Central memory CD4-positive, alpha-beta T cell (primary cell): ENCODE results near the gene ILF3.

Source experiments
- DNase-seq: peaks from one replicate; pipeline ENCODE4 v3.0.0; 2022

Gene ILF3

GRCh38 chr19:10679743-10680142 is 25.6 kb downstream of the ILF3 start:
- DNase-seq: no peak

DNA sequence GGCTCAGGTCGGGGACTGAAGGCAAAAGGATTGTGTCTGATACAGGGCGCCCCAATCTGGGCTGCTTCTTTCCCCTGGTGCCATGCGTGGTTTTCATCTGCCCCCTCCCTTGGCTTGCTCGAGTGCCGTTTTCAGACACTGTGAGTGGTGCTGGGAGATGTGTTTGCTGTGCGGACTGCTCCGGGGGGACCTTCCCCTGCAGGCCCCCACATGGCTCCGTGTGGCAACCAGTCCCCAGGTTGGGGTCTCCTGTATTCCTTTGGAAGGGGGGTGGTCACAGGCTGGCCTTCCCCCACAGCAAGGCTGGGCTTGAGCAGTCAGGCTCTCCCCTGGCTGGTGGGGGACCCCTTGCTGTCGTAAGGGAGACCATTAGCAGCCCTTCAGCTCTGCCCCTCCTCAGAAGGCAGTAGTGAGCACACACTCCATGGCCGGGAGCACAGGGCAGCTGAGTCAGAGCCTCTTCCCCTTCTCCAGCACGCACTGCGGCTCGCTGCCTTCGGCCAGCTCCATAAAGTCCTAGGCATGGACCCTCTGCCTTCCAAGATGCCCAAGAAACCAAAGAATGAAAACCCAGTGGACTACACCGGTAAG is 26.5 kb downstream of the ILF3 start:
- DNase-seq: no peak

- DNase-seq: no peak
Measured at GRCh38 chr19:10681658-10682057, 27.5 kb downstream of the ILF3 start.

- DNase-seq: no peak
Measured at GRCh38 chr19:10682397-10683063, 28.4 kb downstream of the ILF3 start.

GRCh38 chr19:10683064-10683426 is 28.9 kb downstream of the ILF3 start:
- DNase-seq: no peak

DNA sequence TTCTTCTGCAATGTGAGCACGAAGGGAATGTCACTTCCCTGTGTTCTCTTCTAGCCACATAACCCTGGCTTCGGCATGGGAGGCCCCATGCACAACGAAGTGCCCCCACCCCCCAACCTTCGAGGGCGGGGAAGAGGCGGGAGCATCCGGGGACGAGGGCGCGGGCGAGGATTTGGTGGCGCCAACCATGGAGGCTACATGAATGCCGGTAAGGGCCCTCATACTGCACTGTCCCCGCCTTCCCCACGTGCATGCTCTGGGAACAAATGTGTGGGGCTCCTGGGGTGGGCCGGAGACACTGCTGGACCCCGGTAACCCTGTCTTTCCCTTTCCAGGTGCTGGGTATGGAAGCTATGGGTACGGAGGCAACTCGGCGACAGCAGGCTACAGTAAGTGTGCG is 29.4 kb downstream of the ILF3 start:
- no peak for DNase-seq

DNA sequence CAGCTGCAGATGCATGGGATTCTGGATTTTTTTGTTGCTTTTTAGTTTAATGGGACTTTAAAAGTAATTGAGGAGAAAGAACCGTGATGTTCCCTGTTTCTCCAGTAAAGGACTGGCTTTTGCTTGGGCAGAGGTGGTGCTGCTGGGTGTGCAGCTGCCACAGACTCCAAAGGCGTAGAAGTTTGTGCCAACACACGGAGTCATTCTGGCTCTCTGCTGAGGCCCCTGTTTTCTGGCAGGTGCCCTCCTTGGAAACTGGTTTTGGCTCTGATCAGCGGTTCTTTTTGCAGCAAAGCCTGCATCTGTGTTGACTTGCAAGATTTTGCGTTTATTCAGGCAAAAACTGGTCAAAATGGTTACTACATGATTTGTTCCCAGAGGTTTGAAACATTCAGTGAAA is 31.1 kb downstream of the ILF3 start:
- no peak for DNase-seq

DNA sequence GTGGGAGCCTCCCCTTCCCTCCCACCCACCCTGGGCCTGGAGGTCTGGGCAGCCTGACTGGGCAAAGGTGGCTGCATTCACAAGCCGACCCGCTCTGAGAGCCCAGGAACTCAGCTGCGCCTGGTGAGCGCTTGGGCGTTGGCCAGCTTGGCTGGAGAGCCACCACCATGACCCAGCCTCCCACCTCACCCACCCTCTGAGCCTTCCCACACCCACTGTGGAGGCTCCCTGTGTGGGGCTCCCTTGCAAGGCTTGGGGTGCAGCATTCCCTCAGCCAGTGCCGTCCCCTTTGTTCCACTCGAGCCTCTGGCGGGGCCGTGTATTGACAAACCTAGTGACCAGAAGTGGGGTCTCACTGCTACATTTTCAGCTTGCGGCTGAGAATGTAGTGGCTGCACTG is 32.0 kb downstream of the ILF3 start:
- no peak for DNase-seq

- DNase-seq: no peak
Measured at GRCh38 chr19:10686661-10687517, 32.7 kb downstream of the ILF3 start.

DNA sequence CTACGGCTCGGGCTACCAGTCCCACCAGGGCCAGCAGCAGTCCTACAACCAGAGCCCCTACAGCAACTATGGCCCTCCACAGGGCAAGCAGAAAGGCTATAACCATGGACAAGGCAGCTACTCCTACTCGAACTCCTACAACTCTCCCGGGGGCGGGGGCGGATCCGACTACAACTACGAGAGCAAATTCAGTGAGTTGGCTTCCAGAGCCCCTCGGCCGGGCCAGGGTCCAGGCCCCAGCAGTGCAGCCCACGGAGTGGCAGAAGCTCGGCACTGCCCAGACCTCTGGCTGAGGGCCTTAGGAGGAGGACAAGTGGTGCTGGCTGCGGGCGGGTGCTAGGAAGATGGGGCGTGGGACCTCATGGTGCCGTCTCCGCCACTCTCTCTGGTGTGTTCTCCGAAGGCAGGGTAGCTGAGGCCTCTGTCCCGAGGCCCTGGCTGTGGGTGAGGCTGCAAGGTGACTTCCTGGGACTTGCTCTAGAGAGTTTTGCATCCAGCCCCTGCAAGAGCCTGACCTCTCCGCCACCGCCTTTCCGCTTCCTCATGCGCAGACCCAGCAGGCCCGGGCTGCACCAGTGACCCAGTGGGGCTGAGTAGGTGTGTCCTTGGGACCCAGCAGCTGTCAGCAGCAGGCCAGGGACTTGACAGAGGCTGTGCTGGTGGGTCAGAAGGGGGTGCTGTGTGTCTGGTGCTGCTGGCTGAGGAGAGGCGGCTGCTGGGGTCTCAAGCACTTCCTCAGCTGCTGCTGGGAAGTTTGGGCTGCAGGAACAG is 33.6 kb downstream of the ILF3 start:
- no peak for DNase-seq

DNA sequence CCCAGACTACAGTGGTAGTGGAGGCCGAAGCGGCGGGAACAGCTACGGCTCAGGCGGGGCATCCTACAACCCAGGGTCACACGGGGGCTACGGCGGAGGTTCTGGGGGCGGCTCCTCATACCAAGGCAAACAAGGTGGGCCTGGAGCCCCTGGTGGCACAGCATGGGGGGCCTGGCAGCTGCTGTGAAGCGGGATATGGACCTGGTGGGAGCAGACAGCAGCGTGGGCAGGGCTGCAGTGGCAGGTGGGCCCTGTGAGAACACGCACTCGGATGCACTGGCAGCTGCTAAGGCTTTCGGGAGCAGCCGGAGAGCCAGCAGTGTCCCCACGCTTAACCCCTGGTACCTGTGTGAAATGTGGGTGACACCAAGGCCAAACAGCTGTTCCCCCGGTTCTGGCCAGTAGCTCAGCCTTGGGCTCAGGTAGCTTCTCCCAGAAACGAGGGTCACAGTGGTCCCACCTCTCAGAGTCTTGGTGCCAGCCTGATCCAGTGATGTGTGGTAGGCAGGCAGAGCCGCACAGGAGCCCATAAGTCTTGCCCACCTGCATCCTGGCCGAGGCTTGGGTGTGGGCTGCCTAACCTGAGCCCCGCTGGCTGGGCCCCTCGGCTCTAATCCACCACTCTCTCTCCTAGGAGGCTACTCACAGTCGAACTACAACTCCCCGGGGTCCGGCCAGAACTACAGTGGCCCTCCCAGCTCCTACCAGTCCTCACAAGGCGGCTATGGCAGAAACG is 34.6 kb downstream of the ILF3 start:
- DNase-seq: no peak

DNA sequence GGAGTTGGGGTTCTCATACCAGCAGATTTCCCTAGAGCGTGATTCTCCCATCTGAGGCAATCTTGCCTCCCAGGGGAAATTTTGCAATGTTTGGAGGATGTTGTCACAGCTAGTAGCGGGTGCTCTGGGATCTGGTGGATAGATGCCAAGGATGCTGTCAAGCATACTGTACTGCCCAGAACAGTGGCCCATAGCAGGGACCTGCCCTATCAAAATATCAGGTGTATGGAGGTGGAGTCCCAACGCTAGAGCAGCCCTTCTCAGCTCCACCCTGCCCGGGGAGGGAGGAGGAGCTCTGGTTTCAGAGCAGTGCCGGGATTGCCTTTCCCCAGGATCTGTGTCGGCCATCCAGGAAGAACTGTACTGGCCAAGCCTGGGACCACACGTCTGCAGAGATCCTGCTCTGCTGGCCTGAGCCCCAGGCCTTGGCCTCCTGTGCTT is 36.2 kb downstream of the ILF3 start:
- no peak for DNase-seq

- no peak for DNase-seq
Measured at GRCh38 chr19:10691178-10691881, 37.2 kb downstream of the ILF3 start.

DNA sequence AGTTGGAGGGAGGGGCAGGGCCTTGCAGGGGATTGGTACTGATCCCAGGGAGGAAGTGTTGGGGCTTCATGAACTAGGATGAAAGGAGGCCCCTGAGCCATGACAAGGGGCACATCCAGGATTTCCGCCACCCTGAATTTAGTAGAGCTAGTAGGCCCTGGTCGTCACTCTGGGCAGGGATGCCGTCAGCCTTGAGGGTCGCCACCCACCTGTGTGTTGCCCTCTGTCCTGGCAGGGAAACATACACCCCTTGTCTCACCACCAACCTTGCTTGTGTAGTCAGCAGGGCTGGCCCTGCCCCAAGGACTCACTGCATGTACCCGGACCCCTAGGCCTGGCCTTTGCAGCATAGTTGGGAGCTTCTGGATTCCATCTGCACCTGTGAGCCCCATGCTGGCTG is 37.7 kb downstream of the ILF3 start:
- DNase-seq: no peak

- DNase-seq: no peak
Measured at GRCh38 chr19:10692673-10693264, 38.6 kb downstream of the ILF3 start.

DNA sequence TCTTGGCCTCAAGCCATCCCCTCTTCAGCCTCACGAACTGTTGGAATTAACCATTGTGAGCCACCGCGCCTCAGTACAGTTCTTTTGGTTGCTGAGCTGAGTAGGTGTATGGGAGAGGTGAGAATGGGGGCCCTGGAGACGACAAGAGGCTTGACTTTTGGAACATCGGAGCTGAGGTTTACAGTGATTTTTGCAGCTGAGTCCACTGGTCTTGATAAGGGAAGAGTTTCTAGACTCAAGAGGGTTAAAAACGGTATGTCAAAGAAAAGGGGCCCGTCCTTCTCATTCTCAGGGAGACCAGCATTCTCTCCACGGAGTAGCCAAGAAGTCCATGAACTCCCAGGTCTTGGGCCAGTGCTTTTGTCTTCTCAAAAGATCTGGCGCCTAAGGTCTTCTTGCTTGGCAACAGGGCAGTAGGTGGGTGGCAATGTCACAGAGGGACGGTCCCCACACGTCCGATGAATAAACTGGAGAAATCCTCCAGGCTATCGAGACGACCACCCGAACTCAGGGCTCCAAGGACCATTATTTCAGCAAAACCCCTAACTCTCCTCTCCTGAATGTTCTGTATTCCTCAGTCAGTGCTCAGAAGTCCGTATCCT is 40.7 kb downstream of the ILF3 start:
- no peak for DNase-seq

- DNase-seq: peak; percentile 82
Measured at GRCh38 chr19:10695401-10696398, 41.6 kb downstream of the ILF3 start.

- peak; percentile 53 for DNase-seq
Measured at GRCh38 chr19:10699650-10700335, 45.6 kb downstream of the ILF3 start.

DNA sequence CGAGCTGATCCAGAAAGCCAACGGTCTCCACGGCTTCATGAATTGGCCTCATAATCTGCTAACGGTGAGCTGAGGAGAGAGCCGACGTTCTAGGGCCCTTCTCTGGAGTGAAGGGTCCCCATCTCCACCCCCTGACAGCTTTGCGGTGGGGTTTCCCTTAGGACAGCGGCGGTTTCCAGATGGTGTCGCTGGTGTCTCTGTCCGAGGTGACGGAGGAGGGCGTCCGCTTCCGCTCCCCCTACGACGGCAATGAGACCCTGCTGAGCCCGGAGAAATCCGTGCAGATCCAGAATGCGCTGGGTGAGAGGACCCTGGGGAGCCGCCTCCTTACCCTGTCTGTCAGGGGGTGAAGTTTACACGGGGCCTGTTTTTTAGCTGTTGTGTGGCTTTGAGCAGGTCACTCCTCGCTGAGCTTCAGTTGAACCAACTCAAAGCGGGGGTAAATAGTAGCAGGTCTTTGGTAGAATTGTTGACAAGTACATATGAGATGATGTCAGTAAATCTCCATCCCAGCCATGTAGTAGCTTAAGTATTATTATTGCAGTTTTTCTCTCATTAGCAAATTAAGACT is 47.9 kb downstream of the ILF3 start:
- no peak for DNase-seq
